LNCaP clone FGC (cell line): ENCODE data around the gene IFITM10.

Experiments
- DNase-seq: peaks from one replicate; pipeline ENCODE4 v3.0.0-alpha.2; 2011; ENCODE audit warnings: low read depth
- H3K4me3 ChIP-seq: 2 replicates; pipeline ENCODE4 v1.5.1; 2011; ENCODE audit warnings: mild to moderate bottlenecking, low read depth, low read length, control low read depth
- TF ChIP-seq, protein P1 (sequence below): IDR thresholded peaks from 2 replicates; pipeline ENCODE4 v1.5.1; 2012; ENCODE audit warnings: mild to moderate bottlenecking; ENCODE audit not compliant: control insufficient read depth, insufficient read depth; ENCODE audit errors: extremely low read depth

IFITM10 gene

DNA sequence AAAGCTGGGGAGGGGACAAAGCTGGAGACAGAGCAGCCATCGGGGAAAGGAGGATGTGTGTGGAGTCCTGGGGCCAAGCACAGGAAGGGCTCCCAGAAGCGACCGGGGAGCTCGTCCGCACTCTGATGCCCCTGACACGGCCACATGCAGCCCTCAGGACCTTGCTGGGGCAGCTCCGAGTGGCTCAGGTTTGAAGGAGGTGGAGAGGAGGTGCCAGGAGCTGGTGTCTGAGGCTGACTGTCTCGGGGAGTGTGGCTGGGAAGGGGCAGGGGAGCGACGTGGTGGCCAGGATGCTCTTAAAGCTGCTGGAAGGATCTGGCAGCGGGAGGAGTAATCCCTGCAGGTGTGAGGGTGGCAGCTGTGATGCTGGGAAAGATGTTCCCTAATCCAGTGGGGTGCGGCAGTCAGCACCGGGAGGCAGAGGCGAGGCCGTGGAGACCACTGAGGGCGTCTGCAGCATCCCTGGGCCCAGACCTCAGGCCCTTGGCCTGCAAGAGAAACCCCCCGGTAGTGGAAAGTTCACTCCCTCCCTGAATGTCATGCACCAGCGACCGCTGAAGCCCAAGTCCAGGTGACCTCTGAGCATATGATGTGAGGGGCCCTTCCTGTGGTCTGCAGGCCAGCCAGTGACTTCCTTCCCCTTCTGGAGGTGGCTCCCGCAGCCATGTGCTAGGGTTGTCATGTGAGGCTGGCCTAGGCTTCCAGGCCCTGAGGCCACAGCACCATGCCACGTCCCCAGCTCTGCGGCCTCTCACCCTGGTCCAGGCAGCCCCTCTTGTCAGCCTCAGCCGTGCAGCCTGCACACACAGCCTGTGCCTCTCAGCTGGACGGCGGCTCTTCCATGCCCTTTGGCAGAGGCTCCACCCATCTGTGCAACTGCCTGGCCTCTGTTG, 30.6 kb upstream of the IFITM10 start:
- TF ChIP-seq, protein P1, sequence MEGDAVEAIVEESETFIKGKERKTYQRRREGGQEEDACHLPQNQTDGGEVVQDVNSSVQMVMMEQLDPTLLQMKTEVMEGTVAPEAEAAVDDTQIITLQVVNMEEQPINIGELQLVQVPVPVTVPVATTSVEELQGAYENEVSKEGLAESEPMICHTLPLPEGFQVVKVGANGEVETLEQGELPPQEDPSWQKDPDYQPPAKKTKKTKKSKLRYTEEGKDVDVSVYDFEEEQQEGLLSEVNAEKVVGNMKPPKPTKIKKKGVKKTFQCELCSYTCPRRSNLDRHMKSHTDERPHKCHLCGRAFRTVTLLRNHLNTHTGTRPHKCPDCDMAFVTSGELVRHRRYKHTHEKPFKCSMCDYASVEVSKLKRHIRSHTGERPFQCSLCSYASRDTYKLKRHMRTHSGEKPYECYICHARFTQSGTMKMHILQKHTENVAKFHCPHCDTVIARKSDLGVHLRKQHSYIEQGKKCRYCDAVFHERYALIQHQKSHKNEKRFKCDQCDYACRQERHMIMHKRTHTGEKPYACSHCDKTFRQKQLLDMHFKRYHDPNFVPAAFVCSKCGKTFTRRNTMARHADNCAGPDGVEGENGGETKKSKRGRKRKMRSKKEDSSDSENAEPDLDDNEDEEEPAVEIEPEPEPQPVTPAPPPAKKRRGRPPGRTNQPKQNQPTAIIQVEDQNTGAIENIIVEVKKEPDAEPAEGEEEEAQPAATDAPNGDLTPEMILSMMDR, result no peak
- no peak for DNase-seq
- no peak overlapping the region for H3K4me3 ChIP-seq

DNA sequence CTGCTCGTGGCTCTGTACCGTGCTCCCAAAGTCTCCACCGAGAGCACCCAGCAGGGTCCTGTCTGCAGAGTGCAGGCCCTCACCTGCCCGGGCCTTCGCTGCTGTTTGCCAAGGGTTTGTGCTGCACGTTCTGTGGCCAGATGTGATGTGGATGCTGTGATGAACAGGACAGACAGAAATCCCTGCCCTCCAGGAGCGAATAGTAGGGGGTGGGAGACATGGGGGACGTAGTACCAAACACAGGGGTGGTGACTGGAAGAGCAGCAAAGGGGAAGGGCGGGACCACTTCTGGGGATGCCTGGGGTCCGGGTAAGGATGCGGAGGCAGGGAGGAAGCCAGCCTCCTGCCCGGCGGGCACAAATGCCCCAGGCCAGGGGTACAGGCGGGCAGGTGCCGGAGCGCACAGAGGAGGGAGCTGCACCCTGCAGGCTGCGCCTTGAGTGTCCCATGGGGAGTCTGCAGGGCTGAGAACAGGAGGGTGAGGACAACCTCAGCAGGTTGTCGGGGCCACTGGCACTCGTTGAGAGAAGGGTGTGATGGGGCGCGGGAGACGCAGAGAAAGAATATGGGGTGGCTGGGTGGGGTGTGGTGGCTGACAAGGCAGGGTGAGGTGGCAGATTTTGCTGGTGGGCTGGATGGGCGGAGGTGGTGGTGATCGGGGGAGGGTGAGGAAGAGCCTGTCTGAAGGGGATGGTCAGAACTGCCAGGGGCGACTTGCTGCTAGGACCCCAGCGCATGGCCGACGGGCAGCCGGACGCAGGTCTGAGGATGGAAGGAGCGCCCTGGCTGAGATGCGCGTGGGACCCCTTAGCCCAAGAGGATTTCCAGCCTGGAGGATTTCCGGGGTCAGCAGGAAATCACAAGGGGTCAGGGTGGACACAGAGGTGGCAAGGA, 29.7 kb upstream of the IFITM10 start:
- TF ChIP-seq, protein P1, result no peak
- H3K4me3 ChIP-seq, result no peak overlapping the region
- DNase-seq, result no peak

DNA sequence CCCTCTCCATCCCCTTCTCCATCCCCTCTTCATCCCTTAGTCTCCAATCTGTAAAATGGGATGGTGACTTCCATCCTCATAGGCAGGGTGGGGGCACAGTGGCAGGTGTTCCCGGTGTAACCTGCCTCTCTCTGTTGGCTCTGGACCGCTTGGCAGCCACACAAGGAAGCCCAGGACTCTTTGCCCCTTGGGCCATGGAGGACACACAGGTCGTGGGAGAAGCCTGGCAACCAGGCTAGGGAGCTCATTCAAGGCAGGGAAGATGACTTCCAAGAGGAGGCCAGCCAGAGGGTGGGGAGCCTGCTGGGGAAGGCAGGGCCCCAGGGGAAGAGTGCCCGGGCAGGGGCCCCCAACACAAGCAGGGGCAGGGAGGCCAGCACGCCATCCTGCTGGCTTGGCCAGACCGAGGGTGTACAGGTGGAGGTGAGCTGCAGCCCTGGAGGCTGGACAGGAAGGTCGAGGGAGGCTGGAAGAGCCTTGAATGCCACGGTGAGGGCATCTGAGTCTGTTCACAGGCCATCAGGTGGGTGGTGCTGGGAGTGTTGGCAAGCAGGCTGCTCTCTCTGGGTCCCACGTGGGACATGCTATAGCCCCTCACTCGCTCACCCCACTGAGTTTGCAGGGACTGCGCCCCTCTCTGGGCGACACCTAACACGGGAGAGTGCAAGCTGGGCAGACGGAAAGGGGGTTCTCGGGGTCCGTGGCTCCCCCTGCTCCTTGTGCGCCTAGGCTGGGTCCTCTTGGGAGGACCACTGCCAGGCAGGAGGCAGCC, 28.8 kb upstream of the IFITM10 start:
- DNase-seq, result no peak
- TF ChIP-seq, protein P1, result no peak

DNA sequence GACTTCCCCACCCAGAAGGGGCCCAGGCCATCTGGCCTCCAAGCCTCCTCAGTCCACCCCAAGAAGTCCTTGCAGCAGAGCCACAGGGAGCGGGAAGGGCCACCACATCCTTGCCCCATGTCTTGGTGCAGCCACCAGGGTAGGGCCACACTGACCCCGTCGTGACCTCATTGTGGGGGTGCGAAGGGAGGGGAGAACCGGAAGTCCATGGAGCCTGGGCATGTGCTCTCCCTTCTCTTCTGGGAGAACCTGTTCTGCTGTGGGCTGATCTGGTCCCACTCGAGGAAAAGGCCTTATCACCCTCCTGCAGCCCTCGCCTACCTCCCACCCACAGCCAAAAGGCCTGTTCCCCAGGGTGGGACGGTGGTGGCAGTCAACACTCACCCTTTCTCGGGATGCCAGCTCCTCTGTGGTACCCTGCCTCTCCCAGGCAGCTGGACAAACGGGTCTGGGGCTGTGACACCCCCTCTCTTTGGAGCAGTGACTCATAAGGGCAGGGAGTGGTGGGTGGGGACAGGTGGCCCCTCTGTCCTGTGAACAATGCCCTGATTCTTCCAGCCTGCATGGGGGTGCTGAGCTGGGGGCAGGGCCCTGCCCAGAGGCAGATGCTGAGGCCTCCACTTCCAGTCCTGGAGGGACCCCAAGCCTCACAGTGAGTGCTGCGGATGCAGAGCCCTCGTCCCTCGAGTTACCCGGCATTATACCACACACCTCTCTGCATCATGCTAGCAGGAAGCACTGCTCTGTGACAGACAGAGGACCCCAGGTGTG, 27.9 kb upstream of the IFITM10 start:
- H3K4me3 ChIP-seq, result no peak overlapping the region
- DNase-seq, result no peak
- TF ChIP-seq, protein P1, result no peak

More for the DNA sequence above, 28.8 kb upstream of the IFITM10 start:
- no peak overlapping the region for H3K4me3 ChIP-seq

DNA sequence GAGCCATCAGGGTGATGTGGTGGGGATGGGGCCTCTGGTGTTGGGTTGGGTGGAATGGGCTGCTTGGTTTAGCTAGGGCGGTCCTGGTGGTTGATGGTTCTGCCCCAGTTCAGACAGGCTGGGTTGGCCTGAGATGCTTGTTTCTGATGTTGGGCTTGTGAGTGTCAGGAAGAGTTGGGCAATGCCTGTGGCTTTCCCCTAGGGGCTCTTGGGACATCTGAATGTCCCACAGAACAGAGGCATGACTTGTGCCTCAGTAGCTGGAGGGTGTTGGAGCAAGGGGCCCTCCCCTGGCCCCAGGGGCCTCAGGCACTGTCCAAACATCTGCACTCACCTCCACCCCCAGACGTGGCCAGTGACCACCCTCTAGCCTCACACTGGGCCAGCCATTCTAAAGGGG, 27.3 kb upstream of the IFITM10 start:
- H3K4me3 ChIP-seq, result no peak overlapping the region
- TF ChIP-seq, protein P1, result no peak
- DNase-seq, result no peak

DNA sequence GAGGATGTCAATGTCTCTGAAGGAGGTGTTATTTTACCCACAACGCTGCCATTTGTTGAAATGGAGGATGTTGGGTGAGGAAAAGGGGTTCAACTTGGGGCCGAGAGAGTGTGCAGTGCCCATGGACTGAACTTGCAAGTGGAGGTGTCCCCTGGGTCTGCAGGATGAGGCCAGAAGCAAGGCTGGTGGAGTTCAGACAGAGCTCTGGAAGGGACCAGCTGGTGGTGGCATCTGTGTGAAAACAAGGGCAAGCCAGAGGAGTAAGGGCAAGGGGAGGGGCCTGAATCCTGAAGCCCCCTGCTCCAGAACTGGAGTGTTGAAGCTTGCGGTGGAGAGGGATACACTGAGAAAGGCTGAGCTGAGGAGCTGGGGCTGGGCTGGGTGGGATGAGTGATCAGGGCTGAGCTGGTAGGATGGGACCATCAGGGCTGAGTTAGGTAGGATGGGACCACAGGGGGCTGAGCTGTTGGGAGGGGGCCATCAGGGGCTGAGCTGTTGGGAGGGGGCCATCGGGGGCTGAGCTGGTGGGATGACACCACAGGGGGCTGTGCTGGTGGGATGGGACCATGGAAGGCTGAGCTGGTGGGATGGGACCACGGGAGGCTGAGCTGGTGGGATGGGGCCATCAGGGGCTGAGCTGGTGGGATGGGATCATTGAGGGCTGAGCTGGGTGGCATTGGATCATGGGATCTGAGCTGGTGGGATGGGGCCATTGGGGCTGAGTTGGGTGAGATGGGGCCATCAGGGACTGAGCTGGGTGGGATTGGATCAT, 26.7 kb upstream of the IFITM10 start:
- no peak overlapping the region for H3K4me3 ChIP-seq
- no peak for DNase-seq
- TF ChIP-seq, protein P1, result no peak
